NCI-H146 treated with DMSO at 0.1 percent for 48 hours (cell line): ENCODE measurements around the gene MXRA8.
"Not testable (repeated sequence)": the region's sequence is repeated elsewhere in the genome, so short reads cannot be mapped to it uniquely, and the experiment has no call there.

Source experiments
- DNase-seq: peaks from one replicate; lab custom pipeline; 2025; ENCODE audit not compliant: unreplicated experiment; lab: John Stamatoyannopoulos, UW

MXRA8 gene

GRCh38 chr1:1358433-1359271 lies at the start of gene MXRA8:
MXRA8 (minus strand) TSS chr1:1358555; CDS start chr1:1358504, 51 bp downstream.
- DNase-seq: no peak

GRCh38 chr1:1407636-1408318 lies 49.4 kb upstream of the MXRA8 start:
- no peak for DNase-seq

GRCh38 chr1:1406821-1407635 lies 48.7 kb upstream of the MXRA8 start, which contains the start of gene MRPL20:
MRPL20 (minus strand) TSS chr1:1407293; CDS start chr1:1407217, 76 bp downstream.
- peak; percentile 52 for DNase-seq

- no peak for DNase-seq
Observed at GRCh38 chr1:1406101-1406820, 47.9 kb upstream of the MXRA8 start.

GRCh38 chr1:1403653-1404052 lies 45.3 kb upstream of the MXRA8 start:
- DNase-seq: no peak

GRCh38 chr1:1402901-1403392 lies 44.6 kb upstream of the MXRA8 start:
- not testable (repeated sequence) for DNase-seq

DNA sequence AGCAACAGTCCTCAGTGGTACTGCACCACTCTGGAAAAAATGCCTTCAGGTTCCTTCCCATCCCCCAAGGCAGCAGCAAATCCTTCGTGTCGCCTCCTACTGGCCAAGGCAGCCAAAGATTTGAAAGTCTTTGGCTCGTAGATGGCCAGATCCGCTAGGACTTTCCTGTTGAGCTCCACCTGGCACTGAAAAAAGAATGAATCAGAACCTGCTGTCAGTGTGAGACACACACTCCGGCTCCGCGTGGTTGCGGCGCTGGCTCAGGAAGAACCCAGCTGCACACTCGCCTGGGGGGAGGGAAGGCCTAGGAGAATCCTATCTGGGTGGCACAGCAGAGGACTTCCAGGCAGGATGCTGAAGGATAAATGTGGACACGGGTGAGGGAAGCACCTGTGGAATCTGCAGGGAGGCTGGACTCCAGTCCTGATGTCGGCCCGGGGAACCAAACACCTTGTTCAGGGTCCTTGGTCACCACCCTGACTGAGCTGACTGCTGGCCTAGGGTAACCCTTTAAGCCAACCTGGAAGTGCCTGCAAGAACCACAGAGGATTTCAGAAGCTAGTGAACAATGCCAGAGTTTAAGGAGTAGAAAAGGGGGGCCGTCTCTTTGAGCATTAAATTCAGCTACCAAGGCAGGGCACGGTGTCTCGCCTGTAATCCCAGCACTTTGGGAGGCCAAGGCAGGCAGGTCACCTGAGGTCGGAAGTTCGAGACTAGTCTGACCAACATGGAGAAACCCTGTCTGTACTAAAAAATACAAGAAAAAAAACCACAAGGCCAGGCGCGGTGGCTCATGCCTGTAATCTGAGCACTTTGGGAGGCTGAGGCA lies 43.9 kb upstream of the MXRA8 start:
- DNase-seq: no peak

DNA sequence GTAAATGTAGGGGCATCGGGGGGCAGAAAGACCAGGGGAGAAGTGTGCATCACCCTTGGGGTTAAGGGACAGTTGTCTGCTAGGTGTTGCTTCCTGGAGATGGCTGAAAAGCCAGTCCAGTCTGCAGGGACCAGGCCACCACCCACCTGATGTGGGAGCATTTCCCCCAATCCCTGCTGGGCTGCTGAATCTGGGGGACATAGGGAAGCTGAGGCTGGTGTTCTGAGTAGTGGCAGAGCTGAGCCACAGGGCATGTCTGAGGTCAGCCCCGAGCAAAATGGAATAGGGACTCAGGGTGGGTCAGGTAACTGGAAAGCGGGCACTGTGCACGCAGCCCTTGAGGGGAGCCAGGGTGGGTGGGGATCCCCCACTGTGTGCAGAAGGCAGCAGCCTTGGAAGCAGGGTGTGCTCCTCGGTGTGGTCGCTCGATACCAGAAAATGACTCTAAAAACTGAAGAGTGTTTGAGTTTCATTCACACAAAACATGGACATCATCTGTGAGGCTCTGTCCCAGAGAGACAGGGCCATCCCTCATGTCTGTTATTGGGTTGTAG lies 43.2 kb upstream of the MXRA8 start:
- no peak for DNase-seq

GRCh38 chr1:1400576-1401456 lies 42.5 kb upstream of the MXRA8 start:
- no peak for DNase-seq

DNA sequence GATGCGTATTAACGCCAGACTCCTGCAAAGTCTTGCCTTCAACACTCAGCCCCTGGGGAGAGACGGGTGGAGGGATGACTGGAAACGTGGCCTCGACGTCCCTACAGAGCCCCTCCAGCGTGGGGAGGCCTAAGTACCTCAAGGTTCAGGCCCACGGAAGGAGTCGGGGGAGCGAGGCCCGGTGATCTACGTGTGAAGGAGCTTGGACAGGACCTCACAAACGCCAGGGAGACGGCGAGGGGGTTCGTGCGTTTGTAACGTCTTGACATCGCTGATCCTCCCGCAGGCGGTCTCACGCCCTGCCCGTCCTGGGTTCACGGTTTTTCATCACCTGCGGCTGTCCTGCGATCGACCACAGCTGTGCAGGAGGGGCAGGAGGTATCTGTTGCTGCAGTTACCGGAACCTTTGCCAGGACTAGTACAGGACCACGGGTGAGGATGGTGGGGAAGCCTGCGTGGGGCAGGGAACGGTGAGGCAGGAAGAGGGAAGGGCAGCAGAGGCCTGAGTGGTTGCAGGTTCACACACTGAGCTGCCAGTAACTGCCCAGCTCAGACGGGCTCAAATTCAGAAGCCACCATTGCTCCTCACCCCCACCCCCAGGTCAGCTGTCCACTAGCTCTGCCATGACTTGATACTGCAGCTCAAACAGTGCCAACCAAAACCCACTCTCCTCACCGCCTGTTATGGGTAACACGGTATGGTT lies 41.7 kb upstream of the MXRA8 start:
- DNase-seq: no peak

- DNase-seq: peak; percentile 81
Observed at GRCh38 chr1:1399187-1399871, 41.0 kb upstream of the MXRA8 start, which contains the start of gene CCNL2. CCNL2 (minus strand) TSS chr1:1399335; CDS start chr1:1399306, 29 bp downstream.

- DNase-seq: no peak
Observed at GRCh38 chr1:1398677-1399186, 40.4 kb upstream of the MXRA8 start.

DNA sequence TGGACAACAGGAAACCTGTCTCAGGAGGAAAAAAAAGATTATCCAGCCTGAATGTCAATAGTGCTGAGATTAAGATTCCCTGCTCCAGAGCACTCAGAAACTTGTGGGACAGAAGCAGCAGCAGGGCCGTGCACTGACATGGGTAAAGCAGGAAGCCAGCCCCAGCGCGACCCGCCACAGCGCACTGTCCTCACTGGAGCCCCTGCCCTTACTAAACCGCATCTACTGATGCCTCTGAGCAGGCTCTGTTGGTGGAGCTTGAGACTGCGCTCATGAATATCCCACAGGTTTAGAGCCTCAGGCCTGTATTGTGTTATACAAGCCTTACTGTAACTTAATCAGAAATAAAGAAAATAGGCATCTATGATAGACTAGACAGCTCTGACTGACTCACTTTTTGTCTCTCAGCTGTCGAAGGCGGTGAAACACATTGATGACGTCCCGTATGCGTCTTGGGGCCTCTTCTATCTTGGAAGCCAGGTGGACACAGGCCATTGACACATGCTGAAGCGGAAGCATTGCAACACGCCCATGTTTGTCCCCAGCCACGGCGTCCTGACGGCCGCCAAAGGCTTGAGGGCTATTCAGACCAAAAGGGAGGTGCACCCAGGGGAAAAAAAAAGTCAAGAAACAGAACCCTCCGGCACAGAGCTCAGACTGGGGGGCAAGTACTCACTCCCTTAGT lies 39.6 kb upstream of the MXRA8 start:
- DNase-seq: no peak

GRCh38 chr1:1395166-1395565 lies 36.8 kb upstream of the MXRA8 start:
- DNase-seq: no peak

- no peak for DNase-seq
Observed at GRCh38 chr1:1394116-1394515, 35.8 kb upstream of the MXRA8 start.

DNA sequence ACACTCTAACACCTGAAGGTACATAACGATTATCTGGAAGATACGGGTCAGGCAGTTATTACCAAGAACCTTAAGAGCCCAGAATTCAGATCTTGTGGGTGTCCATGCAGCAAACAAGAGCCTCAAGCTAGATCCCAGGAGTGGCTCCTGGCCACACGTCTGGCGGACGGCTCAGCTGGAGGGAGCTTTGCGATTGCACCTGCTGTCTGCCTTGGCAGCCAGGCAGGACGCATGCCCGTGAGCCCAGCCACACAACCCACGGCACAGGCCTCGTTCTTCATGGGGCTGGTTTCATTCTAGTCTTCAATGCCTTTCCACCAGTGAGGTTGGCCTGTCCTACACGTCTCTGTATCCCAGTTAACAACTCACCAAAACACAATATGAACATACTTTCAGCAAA lies 35.1 kb upstream of the MXRA8 start:
- DNase-seq: no peak
